A673 (cell line): Measurements from ENCODE around the gene ARHGEF7.
"Not testable (repeated sequence)": the region's sequence is repeated elsewhere in the genome, so short reads cannot be mapped to it uniquely, and the experiment has no call there.

Experiments
- EZH2 ChIP-seq: fragments of 200-600 bp; sonication (generic); IDR thresholded peaks from 2 replicates; pipeline ENCODE4 v1.6.1; 2017; ENCODE audit warnings: borderline replicate concordance, low read depth, mild to moderate bottlenecking, mixed read lengths, antibody characterized with exemption, low read length; ENCODE audit not compliant: poor library complexity, severe bottlenecking
- TF ChIP-seq, protein P1 (sequence below): fragments of 300-800, 200-600 bp; sonication (generic); conservative IDR thresholded peaks from 2 replicates; pipeline ENCODE4 v1.5.1; 2017; ENCODE audit warnings: low read depth, mild to moderate bottlenecking, antibody characterized with exemption, low read length, moderate library complexity, mixed read lengths

DNA sequence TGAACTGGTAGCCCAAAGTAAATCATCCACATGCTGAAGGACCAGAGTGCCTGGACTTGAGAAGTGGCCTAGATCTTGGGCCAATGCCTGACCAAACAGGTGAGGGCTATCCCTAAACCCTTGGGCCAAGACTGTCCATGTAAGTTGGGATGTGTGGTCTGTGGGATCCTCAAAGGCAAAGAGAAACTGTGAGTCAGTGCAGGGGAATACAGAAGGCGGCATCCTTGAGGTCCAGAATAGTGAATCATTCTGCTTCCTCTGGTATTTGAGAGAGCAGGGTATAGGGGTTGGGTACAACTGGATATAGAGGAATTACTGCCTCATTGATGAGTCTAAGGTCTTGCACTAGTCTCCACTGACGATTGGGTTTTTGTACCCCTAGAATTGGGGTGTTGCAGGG is 79.5 kb downstream of the ARHGEF7 start:
- TF ChIP-seq, protein P1, sequence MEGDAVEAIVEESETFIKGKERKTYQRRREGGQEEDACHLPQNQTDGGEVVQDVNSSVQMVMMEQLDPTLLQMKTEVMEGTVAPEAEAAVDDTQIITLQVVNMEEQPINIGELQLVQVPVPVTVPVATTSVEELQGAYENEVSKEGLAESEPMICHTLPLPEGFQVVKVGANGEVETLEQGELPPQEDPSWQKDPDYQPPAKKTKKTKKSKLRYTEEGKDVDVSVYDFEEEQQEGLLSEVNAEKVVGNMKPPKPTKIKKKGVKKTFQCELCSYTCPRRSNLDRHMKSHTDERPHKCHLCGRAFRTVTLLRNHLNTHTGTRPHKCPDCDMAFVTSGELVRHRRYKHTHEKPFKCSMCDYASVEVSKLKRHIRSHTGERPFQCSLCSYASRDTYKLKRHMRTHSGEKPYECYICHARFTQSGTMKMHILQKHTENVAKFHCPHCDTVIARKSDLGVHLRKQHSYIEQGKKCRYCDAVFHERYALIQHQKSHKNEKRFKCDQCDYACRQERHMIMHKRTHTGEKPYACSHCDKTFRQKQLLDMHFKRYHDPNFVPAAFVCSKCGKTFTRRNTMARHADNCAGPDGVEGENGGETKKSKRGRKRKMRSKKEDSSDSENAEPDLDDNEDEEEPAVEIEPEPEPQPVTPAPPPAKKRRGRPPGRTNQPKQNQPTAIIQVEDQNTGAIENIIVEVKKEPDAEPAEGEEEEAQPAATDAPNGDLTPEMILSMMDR: not testable (repeated sequence)
- not testable (repeated sequence) for TF ChIP-seq EZH2
